Neural progenitor cell (in vitro differentiated cells): ENCODE measurements around the gene TRHDE.

ENCODE experiments used
- EZH2 ChIP-seq: fragments of 200-600 bp; sonication (generic); IDR thresholded peaks from 2 replicates; pipeline ENCODE4 v1.6.1; 2017; ENCODE audit warnings: antibody characterized with exemption, mild to moderate bottlenecking, moderate library complexity
- EZH2phosphoT487 ChIP-seq: fragments of 200-600 bp; sonication (generic); IDR thresholded peaks from 2 replicates; pipeline ENCODE4 v1.6.1; 2017; ENCODE audit warnings: antibody characterized with exemption
- TF ChIP-seq, protein P1 (sequence below): fragments of 200-600 bp; sonication (generic); IDR thresholded peaks from 2 replicates; pipeline ENCODE4 v1.5.1; 2017; ENCODE audit warnings: antibody characterized with exemption, mild to moderate bottlenecking

DNA sequence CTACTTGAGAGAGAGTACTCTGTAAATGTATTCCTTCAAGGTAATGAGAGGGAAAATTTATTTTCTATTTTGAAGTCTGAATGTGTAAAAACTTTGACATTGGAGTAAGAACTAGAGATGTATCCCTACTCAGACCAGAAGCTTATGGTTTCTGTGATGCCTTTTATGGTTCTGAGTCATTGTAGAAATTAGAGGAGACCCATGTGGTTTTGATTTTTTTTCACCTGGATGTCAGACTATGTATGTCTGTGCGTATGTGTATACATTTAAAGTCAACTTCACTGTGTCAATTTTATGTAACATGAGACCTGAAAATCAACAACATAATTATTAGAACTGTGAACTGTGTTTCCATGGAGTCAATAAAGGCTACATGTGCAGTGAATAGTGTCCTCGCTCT is 302.0 kb downstream of the TRHDE start:
- TF ChIP-seq EZH2phosphoT487 (no peak), EZH2 (no peak)
- TF ChIP-seq, protein P1, sequence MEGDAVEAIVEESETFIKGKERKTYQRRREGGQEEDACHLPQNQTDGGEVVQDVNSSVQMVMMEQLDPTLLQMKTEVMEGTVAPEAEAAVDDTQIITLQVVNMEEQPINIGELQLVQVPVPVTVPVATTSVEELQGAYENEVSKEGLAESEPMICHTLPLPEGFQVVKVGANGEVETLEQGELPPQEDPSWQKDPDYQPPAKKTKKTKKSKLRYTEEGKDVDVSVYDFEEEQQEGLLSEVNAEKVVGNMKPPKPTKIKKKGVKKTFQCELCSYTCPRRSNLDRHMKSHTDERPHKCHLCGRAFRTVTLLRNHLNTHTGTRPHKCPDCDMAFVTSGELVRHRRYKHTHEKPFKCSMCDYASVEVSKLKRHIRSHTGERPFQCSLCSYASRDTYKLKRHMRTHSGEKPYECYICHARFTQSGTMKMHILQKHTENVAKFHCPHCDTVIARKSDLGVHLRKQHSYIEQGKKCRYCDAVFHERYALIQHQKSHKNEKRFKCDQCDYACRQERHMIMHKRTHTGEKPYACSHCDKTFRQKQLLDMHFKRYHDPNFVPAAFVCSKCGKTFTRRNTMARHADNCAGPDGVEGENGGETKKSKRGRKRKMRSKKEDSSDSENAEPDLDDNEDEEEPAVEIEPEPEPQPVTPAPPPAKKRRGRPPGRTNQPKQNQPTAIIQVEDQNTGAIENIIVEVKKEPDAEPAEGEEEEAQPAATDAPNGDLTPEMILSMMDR = no peak
